HG03139 (cell line): ENCODE results near the gene CCDC127.

ENCODE experiments used
- ATAC-seq: cut with Tn5 transposase; IDR thresholded peaks from one replicate; pipeline ENCODE4 v1.9.1; 2021; ENCODE audit not compliant: unreplicated experiment

The CCDC127 gene

GRCh38 chr5:160921-161802 lies 56.8 kb downstream of the CCDC127 start:
- no peak for ATAC-seq

DNA sequence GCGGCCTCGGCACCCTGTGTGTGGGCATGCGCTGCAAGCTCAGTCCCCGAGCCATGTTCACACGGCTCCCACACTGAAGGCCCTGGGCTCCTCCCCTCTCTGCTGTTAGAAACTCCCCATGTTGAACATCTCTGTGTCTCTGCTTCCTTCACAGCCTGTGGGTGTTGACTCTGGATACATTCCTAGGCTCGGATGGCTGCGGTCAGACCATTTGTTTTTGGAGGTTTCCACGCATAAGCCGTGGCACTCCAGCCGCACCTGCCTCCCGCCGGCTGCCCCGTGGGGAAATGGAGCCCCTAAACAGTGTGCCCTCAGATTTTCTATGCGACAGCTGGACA lies 57.8 kb downstream of the CCDC127 start:
- ATAC-seq = no peak

GRCh38 chr5:159448-160172 lies 58.3 kb downstream of the CCDC127 start:
- ATAC-seq = no peak

GRCh38 chr5:158807-159447 lies 59.0 kb downstream of the CCDC127 start:
- no peak for ATAC-seq

DNA sequence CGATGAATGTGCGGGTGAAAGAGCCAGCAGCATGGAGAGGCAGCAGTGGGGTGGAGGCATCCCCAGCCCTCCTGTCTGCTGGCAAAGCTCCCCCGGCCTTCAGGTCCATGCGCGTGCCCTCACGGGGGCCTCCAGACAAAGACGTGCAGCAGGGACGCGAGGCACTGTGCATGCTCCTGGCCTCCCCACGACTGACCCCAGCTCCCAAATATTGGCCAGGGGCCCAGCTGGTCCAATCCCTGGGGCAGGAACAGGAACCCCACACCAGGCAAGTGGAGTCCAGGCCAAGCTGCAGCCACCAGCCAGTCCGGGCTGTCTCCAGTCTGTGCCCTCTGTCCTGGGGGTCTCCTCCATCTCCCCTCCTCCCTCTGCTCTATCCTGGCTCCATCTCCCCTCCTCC lies 60.2 kb downstream of the CCDC127 start:
- no peak for ATAC-seq

DNA sequence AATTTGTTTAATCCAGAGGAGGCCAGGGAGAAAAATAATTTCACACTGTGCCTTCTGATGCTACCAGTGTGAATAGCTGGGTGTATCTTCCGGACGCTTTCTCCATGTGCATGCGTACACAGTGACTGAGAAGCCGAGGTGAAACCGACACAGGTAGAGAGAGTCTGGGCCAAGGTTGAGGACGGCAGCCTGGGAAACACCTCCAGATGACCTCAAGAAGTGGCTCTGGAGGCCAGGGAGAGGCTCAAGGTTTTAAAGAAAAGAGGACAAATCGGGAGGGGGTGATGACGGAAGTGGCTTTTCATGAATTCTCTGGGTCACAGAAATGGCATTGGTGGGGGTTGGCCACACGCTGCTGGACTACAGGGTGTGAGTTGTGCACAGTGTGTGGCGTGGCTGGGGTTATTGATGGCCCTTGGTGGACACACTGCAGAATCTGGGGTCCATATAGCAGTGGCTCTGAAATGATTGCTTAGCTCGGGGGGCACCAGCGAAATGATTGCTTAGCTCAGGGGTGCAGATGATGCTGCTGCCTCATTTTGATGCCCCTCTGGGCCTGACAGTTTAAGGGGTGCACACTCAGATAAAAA lies 60.7 kb downstream of the CCDC127 start:
- ATAC-seq = no peak

GRCh38 chr5:156411-157072 lies 61.4 kb downstream of the CCDC127 start:
- no peak for ATAC-seq

GRCh38 chr5:155651-156410 lies 62.1 kb downstream of the CCDC127 start:
- no peak for ATAC-seq

DNA sequence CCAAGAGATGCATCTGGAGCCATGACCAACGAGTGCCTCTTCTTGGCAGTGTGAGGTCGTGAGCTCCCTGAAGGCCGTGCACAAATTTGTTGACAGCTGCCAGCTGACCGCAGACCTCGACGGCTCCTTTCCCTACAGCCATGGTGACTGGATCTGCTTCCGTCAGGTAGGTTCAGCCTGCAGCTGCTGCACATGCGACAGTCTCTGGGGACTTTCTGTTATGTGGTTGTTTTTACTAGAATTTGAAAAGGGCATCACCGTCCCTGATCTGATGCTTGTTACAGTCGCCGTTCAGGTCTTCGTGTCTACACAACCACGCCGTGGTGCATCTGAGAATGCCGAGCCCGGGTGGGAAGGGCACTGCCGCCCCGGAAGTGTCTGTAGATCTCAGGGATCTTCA lies 63.1 kb downstream of the CCDC127 start:
- ATAC-seq = no peak

GRCh38 chr5:154236-154635 lies 63.7 kb downstream of the CCDC127 start:
- ATAC-seq = no peak

- no peak for ATAC-seq
Observed at GRCh38 chr5:153256-153655, 64.7 kb downstream of the CCDC127 start.

DNA sequence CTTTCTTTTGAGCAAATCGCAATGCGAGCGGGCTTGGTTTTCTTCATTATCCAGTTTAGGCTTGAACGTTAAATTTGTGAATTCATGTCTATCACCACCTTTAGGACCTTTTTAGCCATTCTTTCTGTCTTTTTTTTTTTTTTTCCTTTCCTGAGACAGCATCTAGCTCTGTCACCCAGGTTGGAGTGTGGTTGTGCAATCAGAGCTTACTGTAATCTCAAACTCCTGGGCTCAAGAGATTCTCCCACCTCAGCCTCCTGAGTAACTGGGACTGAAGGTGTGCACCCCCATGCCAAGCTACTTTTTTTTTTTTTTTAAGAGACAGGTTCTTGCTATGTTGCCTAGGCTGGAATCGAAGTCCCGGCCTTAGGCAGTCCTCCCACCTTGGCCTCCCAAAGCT lies 65.9 kb downstream of the CCDC127 start:
- no peak for ATAC-seq

- no peak for ATAC-seq
Observed at GRCh38 chr5:150746-151145, 67.2 kb downstream of the CCDC127 start.

DNA sequence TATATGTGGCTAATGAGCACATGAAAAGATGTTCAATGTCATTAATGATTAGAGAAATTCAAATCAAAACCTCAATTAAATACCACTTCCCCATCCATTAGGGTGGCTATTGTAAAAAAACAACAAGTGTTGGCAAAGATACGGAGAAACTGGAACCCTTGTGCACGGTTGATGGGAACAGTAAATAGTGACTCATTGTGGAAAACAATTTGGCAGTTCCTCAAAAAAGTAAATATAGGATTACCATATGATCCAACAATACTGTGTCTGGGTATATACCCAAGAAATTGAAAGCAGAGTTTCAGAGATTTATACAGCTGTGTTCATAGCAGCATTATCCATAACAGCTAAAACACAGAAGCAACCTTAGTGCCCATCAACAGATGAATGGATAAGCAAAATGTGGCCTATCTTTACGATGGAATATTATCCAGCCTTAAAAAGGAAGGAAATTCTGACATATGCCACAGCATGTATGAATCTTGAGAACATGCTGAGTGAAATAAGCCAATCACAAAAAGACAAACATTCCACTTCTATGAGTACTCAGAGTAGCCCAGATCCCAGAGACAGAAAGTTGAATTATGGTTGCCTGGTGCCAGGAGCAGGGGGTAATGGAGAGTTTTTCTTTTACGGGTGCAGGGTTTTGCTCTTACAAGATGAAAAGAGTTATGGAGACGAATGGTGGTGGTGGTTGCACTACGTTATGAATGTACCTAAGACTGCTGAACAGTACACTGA lies 68.0 kb downstream of the CCDC127 start:
- no peak for ATAC-seq

DNA sequence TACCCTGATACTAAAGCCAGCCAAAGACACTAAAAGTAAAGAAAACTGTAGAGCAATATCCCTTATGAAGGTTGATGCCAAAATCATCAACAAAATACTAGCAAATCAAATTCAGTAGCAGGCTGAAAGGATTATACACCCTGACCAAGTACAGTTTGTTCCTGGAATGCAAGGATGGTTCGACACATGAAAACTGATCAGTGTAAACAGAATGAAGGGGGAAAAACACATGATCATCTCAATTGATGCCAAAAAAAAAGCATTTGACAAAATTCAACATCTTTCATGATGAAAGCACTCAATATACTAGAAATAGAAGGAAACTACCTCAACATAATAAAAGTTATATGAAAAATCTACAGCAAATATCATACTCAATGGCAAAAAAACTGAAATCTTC lies 70.2 kb downstream of the CCDC127 start:
- ATAC-seq = no peak
